NCI-H187 (cell line): ENCODE data around the gene ILF2.
"Not testable (repeated sequence)": the region's sequence is repeated elsewhere in the genome, so short reads cannot be mapped to it uniquely, and the experiment has no call there.

Experiments
- DNase-seq, 2 experiments: peaks; one replicate each; lab custom pipeline; 2025; lab: John Stamatoyannopoulos, UW

The ILF2 gene

DNA sequence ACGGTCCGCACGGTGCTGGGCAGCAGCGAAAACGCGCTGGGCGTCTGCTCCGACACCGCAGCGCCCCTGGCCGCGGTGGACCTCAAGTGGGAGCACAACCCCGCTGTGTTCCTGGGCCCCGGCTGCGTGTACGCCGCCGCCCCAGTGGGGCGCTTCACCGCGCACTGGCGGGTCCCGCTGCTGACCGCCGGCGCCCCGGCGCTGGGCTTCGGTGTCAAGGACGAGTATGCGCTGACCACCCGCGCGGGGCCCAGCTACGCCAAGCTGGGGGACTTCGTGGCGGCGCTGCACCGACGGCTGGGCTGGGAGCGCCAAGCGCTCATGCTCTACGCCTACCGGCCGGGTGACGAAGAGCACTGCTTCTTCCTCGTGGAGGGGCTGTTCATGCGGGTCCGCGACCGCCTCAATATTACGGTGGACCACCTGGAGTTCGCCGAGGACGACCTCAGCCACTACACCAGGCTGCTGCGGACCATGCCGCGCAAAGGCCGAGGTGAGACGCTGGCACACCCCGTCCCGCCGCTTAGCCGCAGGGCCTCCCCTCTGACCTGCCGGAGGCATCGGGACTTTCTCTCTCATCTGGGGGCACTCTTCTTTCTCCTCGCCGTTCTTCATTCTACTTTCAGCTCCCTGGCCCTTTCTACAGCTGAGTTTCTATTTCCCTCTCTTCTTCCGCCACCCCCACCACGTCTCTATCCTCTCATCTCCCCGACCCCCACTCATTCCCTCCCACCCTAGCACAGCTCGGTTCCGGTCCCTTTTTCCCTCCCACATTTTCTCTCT, 8.7 kb upstream of the ILF2 start:
- DNase-seq: no peak

DNA sequence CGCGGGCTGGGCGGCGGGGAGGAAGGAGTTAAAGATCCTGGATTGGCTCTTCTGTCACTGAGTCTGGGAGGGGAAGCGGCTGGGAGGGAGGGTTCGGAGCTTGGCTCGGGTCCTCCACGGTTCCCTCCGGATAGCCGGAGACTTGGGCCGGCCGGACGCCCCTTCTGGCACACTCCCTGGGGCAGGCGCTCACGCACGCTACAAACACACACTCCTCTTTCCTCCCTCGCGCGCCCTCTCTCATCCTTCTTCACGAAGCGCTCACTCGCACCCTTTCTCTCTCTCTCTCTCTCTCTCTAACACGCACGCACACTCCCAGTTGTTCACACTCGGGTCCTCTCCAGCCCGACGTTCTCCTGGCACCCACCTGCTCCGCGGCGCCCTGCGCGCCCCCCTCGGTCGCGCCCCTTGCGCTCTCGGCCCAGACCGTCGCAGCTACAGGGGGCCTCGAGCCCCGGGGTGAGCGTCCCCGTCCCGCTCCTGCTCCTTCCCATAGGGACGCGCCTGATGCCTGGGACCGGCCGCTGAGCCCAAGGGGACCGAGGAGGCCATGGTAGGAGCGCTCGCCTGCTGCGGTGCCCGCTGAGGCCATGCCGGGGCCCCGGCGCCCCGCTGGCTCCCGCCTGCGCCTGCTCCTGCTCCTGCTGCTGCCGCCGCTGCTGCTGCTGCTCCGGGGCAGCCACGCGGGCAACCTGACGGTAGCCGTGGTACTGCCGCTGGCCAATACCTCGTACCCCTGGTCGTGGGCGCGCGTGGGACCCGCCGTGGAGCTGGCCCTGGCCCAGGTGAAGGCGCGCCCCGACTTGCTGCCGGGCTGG, 7.9 kb upstream of the ILF2 start, which contains the start of gene NPR1:
TSS of gene NPR1 (plus strand) at position 170 of the 818 bp plus-strand sequence. CDS start at position 591, 421 bp downstream.
- no peak for DNase-seq

DNA sequence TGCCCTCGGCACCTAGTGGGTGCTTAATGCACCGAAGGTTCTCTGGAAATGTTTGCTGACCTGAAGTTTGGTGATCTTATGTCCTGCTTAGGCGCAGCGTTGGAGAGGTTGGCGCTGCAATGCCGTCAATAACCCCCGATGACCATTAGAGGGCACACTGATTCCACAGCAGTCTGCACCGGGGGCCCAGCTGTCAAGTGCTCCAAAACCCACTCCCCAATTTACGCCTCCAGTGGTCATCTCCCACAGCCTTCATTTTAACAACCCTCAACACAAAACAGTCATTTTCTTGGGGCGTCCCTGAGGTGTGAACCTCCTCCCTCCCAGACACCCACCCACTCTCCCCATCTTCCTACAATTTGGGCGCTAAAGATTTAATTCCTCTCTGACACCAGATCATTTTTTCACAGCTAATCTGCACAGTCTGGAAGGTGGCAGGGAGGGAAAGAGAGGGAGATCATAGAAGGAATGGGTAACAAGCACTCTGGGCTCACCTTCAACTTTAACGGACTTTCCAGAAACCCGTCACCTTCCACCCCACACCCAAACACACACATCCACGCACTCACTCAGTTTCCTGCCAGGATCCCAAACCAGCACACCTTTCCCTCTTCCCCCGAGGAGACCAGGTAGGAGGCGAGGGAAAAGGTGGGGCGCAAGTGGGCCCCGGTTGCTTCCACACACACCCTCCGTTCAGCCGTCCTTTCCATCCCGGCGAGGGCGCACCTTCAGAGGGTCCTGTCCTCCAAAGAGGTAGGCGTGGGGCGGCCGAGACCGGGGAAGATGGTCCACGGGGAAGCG, 7.1 kb upstream of the ILF2 start:
- DNase-seq: peak; percentile 36 to 44

DNA sequence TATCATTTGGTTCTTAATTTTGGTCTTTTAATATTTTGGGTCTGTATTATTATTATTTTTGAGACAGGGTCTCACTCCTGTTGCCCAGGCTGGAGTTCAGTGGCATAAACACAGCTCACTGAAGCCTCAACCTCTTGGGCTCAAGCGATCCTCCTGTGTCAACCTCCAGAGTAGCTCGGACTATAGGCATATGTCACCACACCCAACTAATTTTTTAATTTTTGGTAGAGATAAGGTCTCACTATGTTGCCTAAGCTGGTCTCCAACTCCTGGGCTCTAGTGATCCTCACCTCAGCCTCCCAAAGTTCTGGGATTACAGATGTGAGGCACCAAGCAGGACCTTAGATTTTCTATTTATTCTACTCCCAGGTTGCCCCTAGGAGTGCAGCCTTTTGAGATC, 2.7 kb upstream of the ILF2 start:
- DNase-seq: no peak

DNA sequence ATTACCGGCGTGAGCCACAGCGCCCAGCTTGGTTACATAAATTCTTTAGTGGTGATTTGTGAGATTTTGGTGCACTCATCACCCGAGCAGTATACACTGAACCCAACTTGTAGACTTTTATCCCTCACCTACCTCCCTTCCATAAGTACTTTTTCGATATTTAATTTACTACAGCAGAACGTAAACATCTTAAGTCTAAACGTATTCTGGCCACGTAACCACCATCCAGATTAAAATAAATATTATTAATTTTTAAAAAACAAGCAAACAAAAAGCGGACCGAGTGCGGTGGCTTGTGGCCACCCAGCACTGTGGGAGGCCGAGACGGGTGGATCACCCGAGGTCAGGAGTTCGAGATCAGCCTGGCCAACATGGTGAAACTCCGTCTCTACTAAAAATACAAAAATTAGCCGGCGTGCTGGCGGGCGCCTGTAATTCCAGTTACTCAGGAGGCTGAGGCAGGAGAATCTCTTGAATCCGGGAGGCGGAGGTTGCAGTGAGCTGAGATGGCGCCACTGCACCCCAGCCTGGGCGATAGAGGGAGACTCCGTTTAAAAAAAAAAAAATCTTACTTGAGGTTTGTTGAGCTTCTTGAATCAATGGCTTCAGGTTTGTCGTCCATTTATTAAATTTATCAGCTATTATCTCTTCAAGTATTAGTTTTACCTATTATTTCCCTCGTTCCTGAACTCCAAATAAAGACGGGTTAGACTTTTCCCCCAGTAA, 998 bp upstream of the ILF2 start:
- DNase-seq: not testable (repeated sequence)

DNA sequence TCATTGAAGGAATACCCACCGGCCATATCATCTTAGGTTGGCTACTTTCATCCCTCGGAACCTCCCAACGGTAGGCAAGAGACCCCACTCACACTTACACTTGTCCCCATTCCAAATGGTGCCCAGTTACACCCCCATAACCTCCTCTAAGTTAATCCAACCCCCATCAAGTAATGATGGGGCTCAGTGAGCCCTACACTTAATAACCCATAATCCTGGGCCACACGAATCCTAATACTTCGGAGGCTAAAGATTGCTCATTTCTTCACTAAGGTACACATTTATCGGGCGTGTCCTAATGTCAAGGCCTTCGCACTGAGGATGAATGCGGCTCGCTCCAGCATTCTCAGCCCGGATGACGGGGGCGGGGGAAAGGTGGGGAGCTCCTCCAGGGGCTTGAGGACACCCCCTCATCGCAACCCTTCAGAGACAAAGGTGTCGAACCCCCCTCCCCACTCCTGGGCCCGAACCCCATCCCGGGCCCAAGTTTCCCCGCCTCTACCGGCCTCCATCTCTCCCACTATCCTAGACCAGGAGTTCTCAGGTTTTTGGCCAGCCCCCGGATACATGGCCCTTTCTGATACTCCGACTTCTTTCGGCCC, 435 bp downstream of the ILF2 start:
- DNase-seq: peak in 1 of 2 experiments; percentile 46

DNA sequence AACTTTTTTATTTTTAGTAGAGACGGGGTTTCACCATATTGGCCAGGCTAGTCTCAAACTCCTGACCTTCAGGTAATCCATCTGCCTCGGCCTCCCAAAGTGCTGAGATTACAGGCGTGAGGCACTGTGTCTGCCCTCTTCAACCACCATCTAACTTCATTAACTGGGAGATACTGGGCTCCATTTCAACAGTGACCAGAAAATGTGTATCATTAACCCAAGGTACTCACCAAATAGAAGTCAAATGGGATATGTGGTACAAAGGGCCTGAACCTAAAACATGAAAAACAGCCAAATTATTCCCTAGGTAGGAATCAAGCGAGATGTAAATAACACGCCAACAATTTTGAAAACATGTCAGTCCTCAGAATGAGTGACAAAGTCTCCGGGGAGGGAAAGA, 1.2 kb downstream of the ILF2 start:
- DNase-seq: no peak

DNA sequence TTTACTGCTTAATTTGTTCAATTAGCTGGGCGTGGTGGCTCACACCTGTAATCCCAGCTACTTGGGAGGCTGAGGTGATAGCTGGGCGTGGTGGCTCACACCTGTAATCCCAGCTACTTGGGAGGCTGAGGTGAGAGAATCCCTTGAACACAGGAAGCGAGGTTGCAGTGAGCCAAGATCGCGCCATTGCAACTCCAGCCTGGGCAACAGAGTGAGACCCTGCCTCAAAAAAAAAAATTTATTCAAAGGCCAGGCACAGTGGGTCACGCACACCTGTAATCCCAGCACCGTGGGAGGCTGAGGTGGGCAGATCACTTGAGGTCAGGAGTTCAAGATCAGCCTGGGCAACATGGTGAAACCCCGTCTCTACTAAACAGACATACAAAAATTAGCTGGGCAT, 2.1 kb downstream of the ILF2 start:
- DNase-seq: not testable (repeated sequence)

DNA sequence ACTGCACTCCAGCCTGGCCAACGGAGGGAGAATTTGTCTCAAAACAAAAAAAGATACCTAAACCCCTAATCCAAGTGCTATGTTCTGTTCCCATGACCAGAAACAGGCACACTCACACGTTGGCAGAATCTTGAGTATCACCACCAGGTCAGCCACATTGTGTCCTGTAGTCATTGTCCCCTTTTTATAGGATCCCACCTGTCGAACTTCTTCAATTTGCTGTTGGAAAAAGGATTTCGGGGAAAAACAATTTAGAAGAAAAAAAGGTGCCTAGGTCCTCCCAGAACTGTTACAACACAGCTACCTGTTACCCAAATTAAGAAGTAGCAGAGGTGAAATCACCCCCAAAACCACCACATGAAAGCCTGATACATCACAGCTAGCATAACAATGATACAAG, 3.4 kb downstream of the ILF2 start:
- DNase-seq: no peak

DNA sequence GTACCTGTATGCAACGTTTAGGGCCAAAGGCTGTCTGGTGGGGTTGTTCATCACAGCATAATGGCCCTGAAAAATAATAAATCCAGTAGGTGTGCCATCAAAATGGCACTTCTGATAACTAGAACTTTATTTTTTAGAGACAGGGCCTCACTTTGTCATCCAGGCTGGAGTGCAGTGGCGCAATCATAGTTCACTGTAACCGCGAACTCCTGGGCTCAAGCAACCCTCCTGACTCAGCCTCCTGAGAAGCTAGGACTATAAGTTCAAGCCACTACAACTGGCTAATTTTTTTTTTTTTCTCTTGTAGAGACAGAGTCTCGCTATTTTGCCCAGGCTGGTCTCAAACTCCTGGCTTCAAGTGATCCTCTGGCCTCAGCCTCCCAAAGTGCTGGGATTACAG, 7.6 kb downstream of the ILF2 start:
- DNase-seq: no peak

DNA sequence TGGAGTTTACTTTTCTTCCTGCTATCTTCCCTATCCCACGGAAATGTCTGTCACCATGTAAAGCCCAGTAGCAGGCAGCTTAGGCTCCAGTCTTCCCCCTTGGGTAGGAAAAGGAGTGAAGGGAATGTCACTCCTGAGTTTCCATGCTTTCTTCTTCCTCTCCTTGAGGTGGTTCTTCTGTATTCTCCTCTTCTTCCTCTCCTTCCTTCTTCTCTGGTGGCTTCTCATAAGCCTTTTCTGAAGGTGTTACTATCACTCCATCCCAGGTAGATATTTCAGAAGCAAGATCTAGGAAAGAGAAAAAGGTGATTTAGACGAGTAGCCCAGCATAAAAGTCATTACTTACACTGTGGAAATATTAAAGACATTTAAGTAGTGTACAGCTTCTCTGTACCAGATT, 8.5 kb downstream of the ILF2 start:
- DNase-seq: no peak

DNA sequence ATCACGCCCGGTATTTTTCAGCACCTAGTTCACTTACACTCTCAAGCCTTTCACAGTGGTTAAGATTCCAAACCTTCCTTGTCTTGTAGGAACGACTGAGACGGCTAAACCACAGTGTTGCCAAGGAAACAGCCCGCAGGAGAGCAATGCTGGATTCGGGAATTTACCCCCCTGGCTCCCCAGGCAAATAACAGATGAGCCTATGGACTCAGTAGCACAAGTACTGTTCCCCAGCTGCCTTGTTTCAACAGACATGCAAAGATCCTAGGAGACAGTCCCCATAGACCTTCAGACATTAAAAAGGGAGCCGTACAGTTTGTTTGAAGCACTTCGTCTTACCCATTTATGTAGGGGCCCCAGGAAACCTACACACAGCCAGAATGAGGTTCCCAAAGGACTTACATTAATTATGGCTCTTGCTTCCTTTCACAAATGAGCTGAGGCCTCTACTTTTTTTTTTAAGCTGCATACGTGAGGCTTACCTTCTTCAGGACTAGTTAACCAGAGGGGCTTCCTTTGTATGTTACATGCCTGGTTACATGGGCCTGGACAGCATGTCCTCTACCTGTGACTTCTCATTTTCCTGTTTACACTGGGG, 9.6 kb downstream of the ILF2 start:
- DNase-seq: no peak

DNA sequence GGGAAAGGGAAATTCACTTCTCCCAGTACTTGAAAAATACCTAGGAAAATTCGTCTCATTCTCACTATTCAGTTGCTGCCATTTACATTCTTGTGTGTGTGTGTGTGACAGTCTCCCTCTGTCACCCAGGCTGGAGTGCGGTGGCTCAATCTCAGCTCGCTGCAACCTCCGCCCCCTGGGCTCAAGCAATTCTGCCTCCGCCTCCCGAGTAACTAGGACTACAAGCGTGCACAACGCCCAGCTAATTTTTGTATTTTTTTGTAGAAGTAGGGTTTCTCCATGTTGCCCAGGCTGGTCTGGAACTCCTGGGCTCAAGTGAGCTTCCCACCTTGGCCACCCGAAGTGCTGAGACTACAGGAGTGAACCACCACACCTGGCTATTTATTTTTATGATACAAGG, 11.1 kb downstream of the ILF2 start:
- DNase-seq: no peak

DNA sequence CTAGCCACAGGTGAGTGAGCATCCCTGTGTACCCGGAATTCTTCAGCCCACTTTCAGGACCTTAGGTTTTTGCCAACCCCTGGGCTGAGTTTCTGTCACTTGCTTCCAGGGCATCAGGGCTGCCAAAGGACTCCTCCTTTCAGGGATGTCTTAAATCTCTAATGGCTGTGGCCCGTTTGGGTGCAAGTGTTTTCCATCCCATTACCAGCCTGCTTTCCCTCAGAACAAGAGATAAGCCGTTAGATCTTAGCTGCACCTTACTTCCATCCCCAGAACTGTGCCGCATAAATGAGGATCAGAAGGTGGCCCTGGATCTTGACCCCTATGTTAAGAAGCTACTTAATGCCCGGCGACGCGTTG, 11.6 kb downstream of the ILF2 start:
- no peak for DNase-seq

DNA sequence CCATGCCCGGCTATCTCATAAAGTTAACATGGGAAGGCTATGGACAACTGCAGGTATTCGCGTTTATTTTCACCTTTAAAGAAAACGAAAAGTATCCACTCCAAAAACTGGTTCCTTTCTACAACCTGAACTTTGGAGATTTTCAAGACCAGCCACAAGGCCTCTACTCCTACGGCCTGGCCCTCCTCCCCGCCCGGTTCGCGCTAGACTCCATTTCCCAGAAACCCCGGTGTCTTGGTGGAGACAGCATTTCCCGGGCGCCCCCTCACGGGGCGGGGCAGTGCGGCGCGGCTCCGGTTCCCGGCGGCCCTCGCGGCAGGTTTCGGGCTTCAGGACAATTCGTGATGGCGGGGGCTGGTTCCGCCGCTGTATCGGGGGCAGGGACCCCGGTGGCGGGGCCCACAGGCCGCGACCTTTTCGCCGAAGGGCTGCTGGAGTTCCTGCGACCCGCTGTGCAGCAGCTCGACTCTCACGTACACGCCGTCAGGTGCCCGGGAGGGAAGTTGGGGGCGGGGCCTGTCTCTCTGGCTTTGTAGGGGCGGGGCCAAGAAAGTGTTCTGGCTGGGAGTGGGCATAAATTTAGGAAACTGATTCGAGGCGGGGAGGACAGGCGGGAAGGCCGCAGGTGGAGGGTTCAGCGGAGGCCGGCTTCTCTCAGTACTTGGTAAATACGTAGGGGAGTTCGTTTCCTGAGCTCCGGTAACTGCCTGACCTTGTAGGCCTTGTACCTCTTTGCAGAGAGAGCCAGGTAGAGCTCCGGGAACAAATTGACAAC, 12.2 kb downstream of the ILF2 start, which contains the start of gene SNAPIN:
TSS of gene SNAPIN (plus strand) at position 304 of the 775 bp plus-strand sequence. CDS start at position 345, 41 bp downstream.
- peak; percentile 93 to 95 for DNase-seq

DNA sequence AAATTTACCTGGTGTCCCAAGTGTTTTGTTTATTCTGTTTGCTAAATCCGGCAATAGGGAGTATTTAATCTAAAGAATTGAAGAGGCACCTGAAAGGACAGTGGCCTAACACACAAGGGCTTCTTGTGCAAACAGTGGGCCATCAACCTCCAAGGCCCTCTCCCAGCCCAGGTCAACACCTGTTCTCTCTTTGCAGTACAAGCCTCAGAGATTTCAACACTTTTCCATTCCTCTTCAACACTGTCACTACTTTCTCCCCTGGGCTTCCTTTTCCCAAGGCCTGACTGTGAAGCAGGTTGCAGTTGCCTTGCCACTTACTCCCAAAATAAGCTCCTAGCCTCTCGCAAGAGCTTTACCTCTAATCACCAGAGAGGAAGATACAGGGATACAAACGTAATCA, 15.5 kb downstream of the ILF2 start:
- no peak for DNase-seq

DNA sequence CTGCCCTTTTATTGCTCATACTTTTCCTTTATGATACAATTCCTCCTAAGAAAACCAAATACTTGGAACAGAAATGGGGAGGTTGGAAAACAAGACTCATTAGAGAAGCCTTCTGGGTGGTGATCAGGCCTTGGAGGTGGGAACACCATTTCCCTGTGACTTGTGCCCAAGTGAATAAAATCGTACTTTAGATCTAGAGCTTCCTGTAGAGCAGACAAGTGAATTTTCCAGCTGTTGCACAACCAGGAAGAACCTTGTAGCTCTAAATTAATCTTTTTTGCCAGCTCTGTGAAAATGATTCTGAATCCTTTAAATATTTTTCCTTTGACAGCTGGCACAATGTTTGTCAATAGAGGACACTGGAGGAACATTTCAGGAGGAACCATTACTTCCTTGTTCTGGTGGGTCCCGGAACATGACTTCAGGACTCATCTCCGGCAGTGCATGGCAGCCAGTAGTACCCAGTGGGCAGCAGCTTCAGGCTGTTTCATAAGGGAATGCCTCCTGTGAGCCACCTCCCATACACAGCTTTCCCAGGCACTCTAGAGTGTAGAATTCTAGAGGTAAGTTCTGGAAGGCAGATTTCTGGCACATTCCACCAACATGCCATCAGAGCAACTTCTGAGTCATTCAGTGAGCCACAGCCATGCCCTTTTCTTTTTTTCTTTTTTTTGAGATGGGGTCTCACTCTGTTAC, 17.8 kb downstream of the ILF2 start:
- DNase-seq: no peak

DNA sequence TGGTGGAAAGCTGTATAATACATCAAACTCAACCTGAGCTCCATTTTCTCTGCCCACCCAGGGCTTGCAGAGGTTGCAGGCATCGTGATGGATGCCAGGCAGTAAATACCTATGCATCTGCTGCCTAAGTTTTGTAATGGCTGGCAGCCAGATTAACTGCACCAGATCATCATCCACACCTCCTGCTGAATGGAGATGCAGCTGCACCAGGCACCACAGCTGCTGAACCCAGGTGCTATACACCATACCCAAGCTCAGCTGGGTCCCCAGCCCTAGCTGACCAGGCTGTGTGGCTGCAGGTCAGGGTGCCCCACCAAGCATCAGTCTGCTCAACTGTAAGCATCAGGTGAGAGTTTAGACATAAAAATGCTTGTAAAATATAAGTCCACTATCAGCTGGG, 19.0 kb downstream of the ILF2 start:
- DNase-seq: no peak

DNA sequence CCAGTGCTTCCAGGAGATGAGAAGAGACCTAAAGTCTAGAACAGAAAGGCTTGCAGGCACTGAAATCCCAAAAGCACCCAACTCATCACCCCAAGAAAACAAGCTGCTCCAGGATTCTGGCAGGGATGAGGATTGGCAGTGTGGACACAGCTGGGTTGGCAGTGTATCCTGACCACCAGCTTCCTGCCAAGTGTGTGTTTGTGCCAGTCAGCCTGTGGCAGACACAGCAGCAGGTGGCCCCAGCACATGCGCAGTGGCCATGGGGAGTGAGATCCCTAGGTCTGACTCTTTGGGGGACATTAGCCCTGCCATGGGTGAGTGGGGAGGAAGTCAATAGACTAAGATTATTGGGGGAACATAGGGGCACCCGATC, 20.9 kb downstream of the ILF2 start:
- no peak for DNase-seq
